PC-3 (cell line): ENCODE measurements around the gene PRKN. TPM values are rescaled to one million over a fixed set of nuclear protein-coding genes. Genes with fewer than 3 reads are reported as not detected.

Experiments
- ATAC-seq: fragments of 200-7000 bp; cut with Tn5 transposase; 2 replicates; pipeline ENCODE4 v1.9.1; 2020; ENCODE audit warnings: mild to moderate bottlenecking, moderate library complexity
- Bru-seq: library from RNA; stranded (reverse); fragments of 400-500 nt; gene quantifications from one replicate; lab custom pipeline; 2021; lab: Mats Ljungman, UMichigan
- BruChase-seq, 2 experiments: library from RNA; stranded (reverse); fragments of 400-500 nt; gene quantifications; one replicate each; lab custom pipeline; 2021; lab: Mats Ljungman, UMichigan
- BruUV-seq: library from RNA; stranded (reverse); fragments of 400-500 nt; replicated peaks from 2 replicates; lab custom pipeline; 2021; lab: Mats Ljungman, UMichigan
- CTCF ChIA-PET: fragments of 300-600 bp; sonication (Branson Sonifier 250); formaldehyde crosslinking; loops from one replicate; lab custom pipeline; 2022; ENCODE audit warnings: antibody characterized with exemption; lab: Charles Lee
- POLR2A ChIA-PET: fragments of 300-600 bp; sonication (Branson Sonifier 250); formaldehyde crosslinking; loops from one replicate; lab custom pipeline; 2022; ENCODE audit warnings: antibody characterized with exemption; ENCODE audit not compliant: unreplicated experiment; lab: Charles Lee
- DNase-seq: peaks from one replicate; pipeline ENCODE4 v3.0.0-alpha.2; 2015
- H2AFZ ChIP-seq: fragments of 300-600 bp; sonication (generic); 2 replicates; pipeline ENCODE4 v1.6.0; 2016; ENCODE audit warnings: antibody characterized with exemption, low read length
- H3F3A ChIP-seq: fragments of 300-600 bp; sonication (generic); one replicate; pipeline ENCODE4 v1.6.0; 2017; ENCODE audit warnings: antibody characterized with exemption, low read length, control low read depth, mild to moderate bottlenecking; ENCODE audit not compliant: unreplicated experiment
- H3K27ac ChIP-seq: fragments of 300-600 bp; sonication (generic); 2 replicates; pipeline ENCODE4 v1.5.1; 2016; ENCODE audit warnings: mild to moderate bottlenecking, low read length
- H3K27me3 ChIP-seq: fragments of 300-600 bp; sonication (generic); 2 replicates; pipeline ENCODE4 v1.6.1; 2016; ENCODE audit warnings: low read length, mixed read lengths
- H3K36me3 ChIP-seq: fragments of 300-600 bp; sonication (generic); 2 replicates; pipeline ENCODE4 v1.6.1; 2016; ENCODE audit warnings: low read depth, mixed run types, low read length, mixed read lengths
- H3K4me1 ChIP-seq: fragments of 300-600 bp; sonication (generic); 2 replicates; pipeline ENCODE4 v1.5.1; 2016; ENCODE audit warnings: low read length; ENCODE audit not compliant: insufficient read depth
- H3K4me2 ChIP-seq: fragments of 300-600 bp; sonication (generic); 2 replicates; pipeline ENCODE4 v1.6.0; 2016; ENCODE audit warnings: low read length
- H3K4me3 ChIP-seq: fragments of 300-600 bp; sonication (generic); 2 replicates; pipeline ENCODE4 v1.5.1; 2016; ENCODE audit warnings: mild to moderate bottlenecking, low read length, mixed read lengths
- H3K79me2 ChIP-seq: fragments of 300-600 bp; sonication (generic); 2 replicates; pipeline ENCODE4 v1.6.1; 2017; ENCODE audit warnings: low read length, mixed read lengths
- H3K9ac ChIP-seq: fragments of 300-600 bp; sonication (generic); 2 replicates; pipeline ENCODE4 v1.6.0; 2016; ENCODE audit warnings: mild to moderate bottlenecking, low read length
- H3K9me2 ChIP-seq: fragments of 300-600 bp; sonication (generic); replicated peaks from 2 replicates; pipeline ENCODE4 v1.6.1; 2016; ENCODE audit warnings: mixed run types, low read length, mixed read lengths
- H3K9me3 ChIP-seq: fragments of 300-600 bp; sonication (generic); 2 replicates; pipeline ENCODE4 v1.6.1; 2016; ENCODE audit warnings: low read length, mixed read lengths
- H4K20me1 ChIP-seq: fragments of 300-600 bp; sonication (generic); 2 replicates; pipeline ENCODE4 v1.6.1; 2016; ENCODE audit warnings: low read length, mixed read lengths
- CTCF ChIP-seq: fragments of 300-600 bp; sonication (generic); conservative IDR thresholded peaks from 2 replicates; pipeline ENCODE4 v1.5.1; 2017; ENCODE audit warnings: antibody characterized with exemption, low read depth, mild to moderate bottlenecking, low read length
- EZH2 ChIP-seq: fragments of 300-600 bp; sonication (generic); IDR thresholded peaks from one replicate; pipeline ENCODE4 v1.6.1; 2017; ENCODE audit warnings: antibody characterized with exemption, mild to moderate bottlenecking, low read length; ENCODE audit not compliant: unreplicated experiment
- EZH2phosphoT487 ChIP-seq: fragments of 300-600 bp; sonication (generic); IDR thresholded peaks from 2 replicates; pipeline ENCODE4 v1.6.1; 2018; ENCODE audit warnings: mild to moderate bottlenecking, antibody characterized with exemption, low read length, borderline replicate concordance
- intact Hi-C: fragments of 100-400 bp; cut with micrococcal nuclease; formaldehyde crosslinking; loops from 2 replicates; pipeline ENCODE4 v1.9.0; 2023
- long read RNA-seq: library from polyadenylated mRNA; unstranded; transcript quantifications from one replicate; pipeline ENCODE4 v2.0.0, GENCODE V29; 2021; ENCODE audit not compliant: unreplicated experiment
- total RNA-seq: library from RNA; depleted of rRNA; stranded (reverse); fragments of >200 nt; gene quantifications from 2 replicates; pipeline ENCODE4 v1.2.3, GENCODE V29; 2014; rRNA removed

Gene PRKN
- total RNA-seq (not detected in 2 replicates), Bru-seq, nascent RNA (percentile 21 among the genes with signal in this experiment), BruChase-seq, experiment 1, labeled RNA remaining after a 6-hour chase (percentile 19 among the genes with signal in this experiment), BruChase-seq, experiment 2, labeled RNA remaining after a 2-hour chase (percentile 29 among the genes with signal in this experiment)
- long read RNA-seq, partial matches to known transcripts: 0 of 1 reads
- long read RNA-seq, other reads (novel, unspliced or antisense): 1 of 1 reads

- BruUV-seq: no TSS peak
- H3K27me3 ChIP-seq: no peaks in the 10 kb centered on the region
- no peak within 1 kb of the TSS for H3K27ac ChIP-seq
- peak; percentile 97 for DNase-seq
- TF ChIP-seq CTCF (no peak), EZH2phosphoT487 (no peak), EZH2 (no peak)
- H3K4me2 ChIP-seq: peak within 1 kb of the TSS; percentile 88
- H3K9me3 ChIP-seq: no peaks in the 10 kb centered on the region
- peak within 1 kb of the TSS; percentile 82 for H3K4me3 ChIP-seq
- H3K79me2 ChIP-seq: no peaks in the 10 kb centered on the region
- ChIA-PET POLR2A (no interaction called here), CTCF (interaction anchor here (0.6 kb wide), 1 partner anchor 123 kb away, joined by 3 read pairs; no protein-coding TSS in a partner anchor)
- peak within 1 kb of the TSS; percentile 70 for H3K9ac ChIP-seq
- H3F3A ChIP-seq: no peaks in the 10 kb centered on the region
- H3K36me3 ChIP-seq: no peaks in the 10 kb centered on the region
- no peaks in the 10 kb centered on the region for H3K9me2 ChIP-seq
- intact Hi-C loops: loop anchor here (1.0 kb wide), 1 partner anchor 23 kb away; no protein-coding TSS in a partner anchor
- ATAC-seq: peak; percentile 93
- no peaks in the 10 kb centered on the region for H4K20me1 ChIP-seq
- peaks cover 14% of the 10 kb centered on the region; the same call in 1 of the 2 replicates for H3K4me1 ChIP-seq
- H2AFZ ChIP-seq: peak within 1 kb of the TSS; percentile 91
These were observed at the start of gene PRKN, which contains the start of gene PACRG for GRCh38 chr6:162727322-162728182. Gene PRKN, minus strand, starts transcription at chr6:162727766. Gene PACRG, plus strand, starts transcription at chr6:162727974.

GRCh38 chr6:162777091-162777490 is 49.5 kb upstream of the PRKN start:
- Histone ChIP-seq H3K4me3 (no peak overlapping the region), H3K4me2 (no peak overlapping the region), H4K20me1 (no peaks in the 10 kb centered on the region), H3K79me2 (no peaks in the 10 kb centered on the region), H2AFZ (no peak overlapping the region), H3K9ac (no peak overlapping the region), H3F3A (no peaks in the 10 kb centered on the region), H3K27me3 (no peaks in the 10 kb centered on the region), H3K9me3 (no peaks in the 10 kb centered on the region), H3K36me3 (no peaks in the 10 kb centered on the region), H3K27ac (no peak overlapping the region), H3K4me1 (no peaks in the 10 kb centered on the region), H3K9me2 (no peaks in the 10 kb centered on the region)
- DNase-seq (no peak), ATAC-seq (no peak)
- BruUV-seq: no TSS peak
- no peak for TF ChIP-seq CTCF
- no peak for TF ChIP-seq EZH2phosphoT487
- TF ChIP-seq EZH2: no peak
- POLR2A ChIA-PET: no interaction called here
- CTCF ChIA-PET: no interaction called here
- intact Hi-C loops: no loop called here
